Aorta (tissue), 5 donors: ENCODE measurements around the gene BOLA2. TPM values are rescaled to one million over a fixed set of nuclear protein-coding genes. Genes with fewer than 3 reads are reported as not detected.
"Not testable (repeated sequence)": the region's sequence is repeated elsewhere in the genome, so short reads cannot be mapped to it uniquely, and the experiment has no call there.

Experiments used
- ATAC-seq: fragments of 200-7000 bp; cut with Tn5 transposase; one replicate; pipeline ENCODE4 v1.9.1; 2022; ENCODE audit warnings: moderate library complexity; ENCODE audit not compliant: low FRiP score
- DNase-seq, 2 donors: peaks; one replicate each; pipeline ENCODE4 v3.0.0-alpha.2; 2020
- H3K27ac ChIP-seq, 2 donors: one replicate each; pipeline ENCODE4 v1.5.1; 2013; ENCODE audit warnings: low read length in 2 of 2, mild to moderate bottlenecking in 2 of 2, moderate library complexity in 2 of 2, control low read depth in 1 of 2, inconsistent platforms in 1 of 2, low read depth in 1 of 2
- H3K27me3 ChIP-seq, 2 donors: one replicate each; pipeline ENCODE4 v1.6.1; 2013; ENCODE audit warnings: control low read depth in 1 of 2, low read length in 1 of 2, mild to moderate bottlenecking in 1 of 2, moderate library complexity in 1 of 2; ENCODE audit not compliant: insufficient read depth in 2 of 2, control insufficient read depth in 1 of 2
- H3K36me3 ChIP-seq, 2 donors: one replicate each; pipeline ENCODE4 v1.6.1; 2013; ENCODE audit warnings: control low read depth in 1 of 2, low read length in 1 of 2, mild to moderate bottlenecking in 1 of 2; ENCODE audit not compliant: insufficient read depth in 2 of 2, control insufficient read depth in 1 of 2
- H3K4me1 ChIP-seq, 2 donors: one replicate each; pipeline ENCODE4 v1.6.1; 2013; ENCODE audit warnings: low read length in 2 of 2, control low read depth in 1 of 2, mild to moderate bottlenecking in 1 of 2, moderate library complexity in 1 of 2; ENCODE audit not compliant: insufficient read depth in 2 of 2, control insufficient read depth in 1 of 2
- H3K4me3 ChIP-seq, 2 donors: one replicate each; pipeline ENCODE4 v1.5.1; 2013; ENCODE audit warnings: low read length in 2 of 2, control low read depth in 1 of 2, mild to moderate bottlenecking in 1 of 2
- H3K9me3 ChIP-seq: one replicate; pipeline ENCODE4 v1.6.1; 2013; ENCODE audit warnings: mild to moderate bottlenecking, low read length; ENCODE audit not compliant: control insufficient read depth
- WGBS, 2 donors: extraction: QIAGEN DNeasy Blood & Tissue Kit; methylation state at CpG; one replicate each; pipeline ENCODE4 v1.1.7; 2013; 5-methylcytosine and 5-hydroxymethylcytosine counted together
- intact Hi-C, 2 donors: fragments of 100-400 bp; cut with DNase I; formaldehyde crosslinking; loops; one replicate each; pipeline versions ENCODE4 v1.14.2 to v1.15.0; 2022
- polyA plus RNA-seq, 2 donors: library from polyadenylated mRNA; stranded (reverse); fragments of 200-250 nt; gene quantifications; one replicate each; pipeline ENCODE4 v1.2.3, GENCODE V29; 2013
- total RNA-seq, 2 donors: library from RNA; stranded (reverse); fragmentation: NEBNext Ultra II Directional; extraction: Animal tissue kit (Norgen Biotek cat#: 25700); gene quantifications; one replicate each; pipeline ENCODE4 v1.2.1, GENCODE V29; 2021
- donor health status: healthy with polysubstance abuse.
- donor health status: Bipolar disorder and iron deficiency.
- donor health status: DM: no; HTN: no; CAD: no.
- donor health status: DM: no; HTN: no; CAD: no.
- donor health status: DM: yes; HTN: yes; CAD: no.

Gene BOLA2
- total and polyA plus RNA-seq, 4 donors = 4.2 to 19.3 (median 11.3) TPM

GRCh38 chr16:29459706-29460646 is 5.8 kb upstream of the BOLA2 start, which contains the start of gene SULT1A4:
Gene SULT1A4 (plus strand): TSS chr16:29459913. CDS start chr16:29461386, 1,473 bp downstream.
- H3K4me1 ChIP-seq, H3K9me3 ChIP-seq, intact Hi-C loops, DNase-seq, H3K36me3 ChIP-seq, H3K4me3 ChIP-seq, H3K27ac ChIP-seq, H3K27me3 ChIP-seq: not testable (repeated sequence)
- WGBS, 2 donors = no CpG with 5 or more reads among the region's 13 CpGs
- peak; percentile 25 for ATAC-seq

GRCh38 chr16:29457660-29458059 is 3.5 kb upstream of the BOLA2 start:
- DNase-seq = peak in 1 of 2 donors; percentile 4
- H3K36me3 ChIP-seq, H3K27me3 ChIP-seq, intact Hi-C loops, H3K9me3 ChIP-seq, H3K4me3 ChIP-seq, ATAC-seq, H3K27ac ChIP-seq, H3K4me1 ChIP-seq: not testable (repeated sequence)
- 90 to 94% methylated on average over 1 of the region's 2 CpGs for WGBS, 2 donors

- H3K27ac ChIP-seq, intact Hi-C loops, DNase-seq, H3K4me1 ChIP-seq, H3K27me3 ChIP-seq, H3K9me3 ChIP-seq, H3K36me3 ChIP-seq, H3K4me3 ChIP-seq: not testable (repeated sequence)
- no CpG with 5 or more reads among the region's 29 CpGs for WGBS, 2 donors
- ATAC-seq = peak; percentile 90
Measured at GRCh38 chr16:29454828-29455227, 677 bp upstream of the BOLA2 start.

GRCh38 chr16:29453754-29454153 is 397 bp downstream of the BOLA2 start:
- H3K36me3 ChIP-seq, H3K4me3 ChIP-seq, H3K27ac ChIP-seq, intact Hi-C loops, H3K27me3 ChIP-seq, DNase-seq, H3K4me1 ChIP-seq, H3K9me3 ChIP-seq: not testable (repeated sequence)
- peak; percentile 11 for ATAC-seq
- WGBS, 2 donors = no CpG with 5 or more reads among the region's 21 CpGs

GRCh38 chr16:29425390-29425789 is 28.8 kb downstream of the BOLA2 start:
- H3K36me3 ChIP-seq, H3K4me1 ChIP-seq, H3K9me3 ChIP-seq, ATAC-seq, intact Hi-C loops, H3K4me3 ChIP-seq, H3K27ac ChIP-seq, DNase-seq, H3K27me3 ChIP-seq: not testable (repeated sequence)
- 75 to 92% methylated on average over 3 of the region's 3 CpGs for WGBS, 2 donors

GRCh38 chr16:29423587-29423986 is 30.6 kb downstream of the BOLA2 start:
- H3K4me1 ChIP-seq, H3K27ac ChIP-seq, DNase-seq, H3K4me3 ChIP-seq, H3K27me3 ChIP-seq, intact Hi-C loops, H3K36me3 ChIP-seq, ATAC-seq, H3K9me3 ChIP-seq: not testable (repeated sequence)
- 93 to 95% methylated on average over 2 of the region's 2 CpGs for WGBS, 2 donors

- intact Hi-C loops, H3K36me3 ChIP-seq, H3K27ac ChIP-seq, ATAC-seq, H3K9me3 ChIP-seq, H3K4me3 ChIP-seq, H3K4me1 ChIP-seq, H3K27me3 ChIP-seq, DNase-seq: not testable (repeated sequence)
- 5 to 13% methylated on average over 7 of the region's 7 CpGs for WGBS, 2 donors
Measured at GRCh38 chr16:29405249-29405648, 48.9 kb downstream of the BOLA2 start.
